Measurements from ENCODE around the gene L3MBTL3. TPM values are rescaled to one million over a fixed set of nuclear protein-coding genes. Genes with fewer than 3 reads are reported as not detected.

The L3MBTL3 gene
- polyA plus RNA-seq, 1 donor from 2014 or later, result 47.6 TPM

GRCh38 chr6:130118236-130118635 lies 99.9 kb downstream of the L3MBTL3 start:
- Histone ChIP-seq H3K27ac (ENCODE audit: low read length) (no peak overlapping the region), H3K79me2 (replicated peaks; ENCODE audit: insufficient read depth, low read length) (no peaks in the 10 kb centered on the region), H3K36me3 (ENCODE audit: insufficient read depth, low read length) (no peaks in the 10 kb centered on the region), H3F3A (ENCODE audit: insufficient read depth, low read length, poor library complexity, severe bottlenecking) (no peaks in the 10 kb centered on the region), H2AFZ (ENCODE audit: low read depth, low read length) (no peak overlapping the region), H3K9me2 (ENCODE audit: insufficient read depth, low read length) (no peaks in the 10 kb centered on the region), H4K20me1 (ENCODE audit: insufficient read depth) (no peaks in the 10 kb centered on the region), H3K27me3 (ENCODE audit: insufficient read depth, low read depth, low read length) (no peaks in the 10 kb centered on the region), H3K4me3 (ENCODE audit: low read length) (no peak overlapping the region), H3K4me2 (ENCODE audit: low read length) (no peak overlapping the region), H3K9ac (ENCODE audit: low read length) (no peak overlapping the region), H3K9me3 (ENCODE audit: low read length) (no peaks in the 10 kb centered on the region)
- TF ChIP-seq RAD21 (conservative IDR thresholded peaks at IDR 0.05), result no peak
- TF ChIP-seq, protein P1, sequence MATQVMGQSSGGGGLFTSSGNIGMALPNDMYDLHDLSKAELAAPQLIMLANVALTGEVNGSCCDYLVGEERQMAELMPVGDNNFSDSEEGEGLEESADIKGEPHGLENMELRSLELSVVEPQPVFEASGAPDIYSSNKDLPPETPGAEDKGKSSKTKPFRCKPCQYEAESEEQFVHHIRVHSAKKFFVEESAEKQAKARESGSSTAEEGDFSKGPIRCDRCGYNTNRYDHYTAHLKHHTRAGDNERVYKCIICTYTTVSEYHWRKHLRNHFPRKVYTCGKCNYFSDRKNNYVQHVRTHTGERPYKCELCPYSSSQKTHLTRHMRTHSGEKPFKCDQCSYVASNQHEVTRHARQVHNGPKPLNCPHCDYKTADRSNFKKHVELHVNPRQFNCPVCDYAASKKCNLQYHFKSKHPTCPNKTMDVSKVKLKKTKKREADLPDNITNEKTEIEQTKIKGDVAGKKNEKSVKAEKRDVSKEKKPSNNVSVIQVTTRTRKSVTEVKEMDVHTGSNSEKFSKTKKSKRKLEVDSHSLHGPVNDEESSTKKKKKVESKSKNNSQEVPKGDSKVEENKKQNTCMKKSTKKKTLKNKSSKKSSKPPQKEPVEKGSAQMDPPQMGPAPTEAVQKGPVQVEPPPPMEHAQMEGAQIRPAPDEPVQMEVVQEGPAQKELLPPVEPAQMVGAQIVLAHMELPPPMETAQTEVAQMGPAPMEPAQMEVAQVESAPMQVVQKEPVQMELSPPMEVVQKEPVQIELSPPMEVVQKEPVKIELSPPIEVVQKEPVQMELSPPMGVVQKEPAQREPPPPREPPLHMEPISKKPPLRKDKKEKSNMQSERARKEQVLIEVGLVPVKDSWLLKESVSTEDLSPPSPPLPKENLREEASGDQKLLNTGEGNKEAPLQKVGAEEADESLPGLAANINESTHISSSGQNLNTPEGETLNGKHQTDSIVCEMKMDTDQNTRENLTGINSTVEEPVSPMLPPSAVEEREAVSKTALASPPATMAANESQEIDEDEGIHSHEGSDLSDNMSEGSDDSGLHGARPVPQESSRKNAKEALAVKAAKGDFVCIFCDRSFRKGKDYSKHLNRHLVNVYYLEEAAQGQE (IDR thresholded peaks at IDR 0.05; ENCODE audit: borderline replicate concordance), result no peak
- TF ChIP-seq CTCF (IDR thresholded peaks at IDR 0.05; ENCODE audit: poor library complexity, severe bottlenecking), result no peak
- TF ChIP-seq EP300 (conservative IDR thresholded peaks at IDR 0.05; ENCODE audit: poor library complexity, severe bottlenecking), result no peak
- TF ChIP-seq SMC3 (conservative IDR thresholded peaks at IDR 0.05; ENCODE audit: poor library complexity), result no peak
- no peak for TF ChIP-seq MXI1 (conservative IDR thresholded peaks at IDR 0.05; ENCODE audit: poor library complexity, severe bottlenecking)
- TF ChIP-seq TAF1 (IDR thresholded peaks at IDR 0.05; ENCODE audit: low read depth), result no peak
- TF ChIP-seq POLR2AphosphoS5 (IDR thresholded peaks at IDR 0.05), result no peak
- no peak for TF ChIP-seq EZH2 (IDR thresholded peaks at IDR 0.05; ENCODE audit: borderline replicate concordance, insufficient read depth, low read length, poor library complexity, severe bottlenecking)

DNA sequence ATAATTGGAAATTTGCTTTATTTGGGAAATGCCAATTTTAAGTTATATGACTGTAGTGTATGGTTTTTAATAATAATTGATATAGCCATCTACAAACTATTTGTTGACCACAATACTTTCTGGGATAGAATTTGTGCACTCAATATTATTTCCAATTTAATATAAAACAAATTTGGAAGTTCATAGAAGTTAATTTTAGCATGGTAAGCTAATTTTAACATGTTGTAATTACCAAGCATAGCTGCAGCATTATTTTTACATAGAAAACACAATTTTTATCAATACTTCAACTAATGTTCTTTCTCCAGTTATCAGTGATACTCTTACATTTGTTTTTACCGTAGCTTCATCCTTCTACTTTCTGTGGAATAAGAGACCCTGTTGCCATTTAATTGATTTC lies 100.8 kb downstream of the L3MBTL3 start:
- H3K9ac ChIP-seq (ENCODE audit: low read length), result no peak overlapping the region
- TF ChIP-seq, protein P1 (IDR thresholded peaks at IDR 0.05; ENCODE audit: borderline replicate concordance), result no peak
- no peak for TF ChIP-seq RAD21 (conservative IDR thresholded peaks at IDR 0.05)
- no peak for TF ChIP-seq POLR2AphosphoS5 (IDR thresholded peaks at IDR 0.05)
- TF ChIP-seq TAF1 (IDR thresholded peaks at IDR 0.05; ENCODE audit: low read depth), result no peak
- TF ChIP-seq CTCF (IDR thresholded peaks at IDR 0.05; ENCODE audit: poor library complexity, severe bottlenecking), result no peak
- no peak for TF ChIP-seq EP300 (conservative IDR thresholded peaks at IDR 0.05; ENCODE audit: poor library complexity, severe bottlenecking)
- H3F3A ChIP-seq (ENCODE audit: insufficient read depth, low read length, poor library complexity, severe bottlenecking), result no peaks in the 10 kb centered on the region
- no peak overlapping the region for H3K4me3 ChIP-seq (ENCODE audit: low read length)
- no peaks in the 10 kb centered on the region for H4K20me1 ChIP-seq (ENCODE audit: insufficient read depth)
- no peak overlapping the region for H2AFZ ChIP-seq (ENCODE audit: low read depth, low read length)
- no peaks in the 10 kb centered on the region for H3K27me3 ChIP-seq (ENCODE audit: insufficient read depth, low read depth, low read length)
- H3K27ac ChIP-seq (ENCODE audit: low read length), result no peak overlapping the region
- H3K36me3 ChIP-seq (ENCODE audit: insufficient read depth, low read length), result no peaks in the 10 kb centered on the region
- H3K9me3 ChIP-seq (ENCODE audit: low read length), result no peaks in the 10 kb centered on the region
- H3K4me2 ChIP-seq (ENCODE audit: low read length), result no peak overlapping the region
- H3K9me2 ChIP-seq (ENCODE audit: insufficient read depth, low read length), result no peaks in the 10 kb centered on the region
- H3K79me2 ChIP-seq (replicated peaks; ENCODE audit: insufficient read depth, low read length), result no peaks in the 10 kb centered on the region

Measured in neural cell (in vitro differentiated cells).